Prostate gland (tissue), 2 donors: ENCODE data around the gene LTBP2.

ENCODE experiments used
- CTCF ChIP-seq, 4 experiments: fragments of 200-600 bp in 2 of 4; fragments of 450-650 bp in 2 of 4; sonication (generic) in 2 of 4; IDR thresholded peaks; 1 replicate in 3 of 4; 2 replicates in 1 of 4; pipeline ENCODE4 v1.5.1; 2016 to 2019; ENCODE audit warnings: antibody characterized with exemption in 4 of 4, mild to moderate bottlenecking in 2 of 4, moderate library complexity in 2 of 4
- POLR2A ChIP-seq: fragments of 450-650 bp; IDR thresholded peaks from one replicate; pipeline ENCODE4 v1.6.1; 2016; ENCODE audit warnings: antibody characterized with exemption, mild to moderate bottlenecking
- POLR2AphosphoS5 ChIP-seq: sonication (generic); formaldehyde crosslinking; IDR thresholded peaks from one replicate; pipeline ENCODE4 v1.6.1; 2017; ENCODE audit warnings: antibody characterized with exemption

DNA sequence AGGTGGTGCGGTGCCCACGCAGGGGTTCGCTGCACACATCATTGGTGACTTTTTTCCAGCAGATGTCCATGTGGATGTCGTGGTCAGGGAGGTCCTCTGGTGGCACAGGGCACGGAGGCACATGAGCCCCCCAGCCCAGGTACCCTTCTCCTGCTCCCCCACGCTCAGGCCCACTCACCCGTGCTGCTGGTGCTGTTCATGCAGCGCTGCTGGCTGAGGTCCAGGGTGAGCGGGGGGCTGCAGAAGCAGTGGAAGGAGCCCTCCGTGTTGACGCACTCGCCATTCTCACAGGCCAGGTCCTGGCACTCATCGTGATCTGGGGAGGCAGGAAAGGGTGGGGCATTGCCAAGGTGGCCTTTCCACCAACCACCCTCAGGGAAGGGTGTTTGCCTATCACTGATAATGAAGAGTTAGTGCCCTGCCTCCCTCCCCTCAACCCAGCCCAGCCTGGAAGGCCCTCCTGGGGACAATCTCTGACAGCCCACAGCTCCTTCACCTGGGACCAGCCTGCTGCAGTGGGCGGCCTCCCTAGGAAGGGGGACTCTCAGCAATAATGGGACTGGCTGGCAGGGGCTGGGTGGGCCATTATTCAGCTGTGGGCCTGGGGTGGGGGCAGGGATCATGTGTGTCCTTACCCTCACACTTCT is 108.6 kb downstream of the LTBP2 start:
- TF ChIP-seq CTCF (IDR thresholded peaks at IDR 0.05) (no peak), POLR2A (no peak), POLR2AphosphoS5 (no peak)
